Skin of body (tissue), 3 donors: ENCODE data around the gene PGGT1B. TPM values are rescaled to one million over a fixed set of nuclear protein-coding genes. Genes with fewer than 3 reads are reported as not detected.

ENCODE experiments used
- DNase-seq: peaks from one replicate; lab custom pipeline; 2025; lab: John Stamatoyannopoulos, UW
- small RNA-seq: library from RNA; depleted of rRNA; stranded (forward); fragments of <200 nt; gene quantifications from one replicate; pipeline ENCODE3, GENCODE V24; 2014; ENCODE audit warnings: low replicate concordance
- total RNA-seq: library from RNA; depleted of rRNA; stranded (reverse); fragments of >200 nt; gene quantifications from one replicate; pipeline ENCODE4 v1.2.3, GENCODE V29; 2014

PGGT1B gene
- total RNA-seq, 1 donor from 2014 or later: 13.1 TPM

GRCh38 chr5:115181757-115182156 lies 80.9 kb downstream of the PGGT1B start:
- no peak for DNase-seq

GRCh38 chr5:115180165-115180709 lies 82.4 kb downstream of the PGGT1B start:
- DNase-seq: no peak

DNA sequence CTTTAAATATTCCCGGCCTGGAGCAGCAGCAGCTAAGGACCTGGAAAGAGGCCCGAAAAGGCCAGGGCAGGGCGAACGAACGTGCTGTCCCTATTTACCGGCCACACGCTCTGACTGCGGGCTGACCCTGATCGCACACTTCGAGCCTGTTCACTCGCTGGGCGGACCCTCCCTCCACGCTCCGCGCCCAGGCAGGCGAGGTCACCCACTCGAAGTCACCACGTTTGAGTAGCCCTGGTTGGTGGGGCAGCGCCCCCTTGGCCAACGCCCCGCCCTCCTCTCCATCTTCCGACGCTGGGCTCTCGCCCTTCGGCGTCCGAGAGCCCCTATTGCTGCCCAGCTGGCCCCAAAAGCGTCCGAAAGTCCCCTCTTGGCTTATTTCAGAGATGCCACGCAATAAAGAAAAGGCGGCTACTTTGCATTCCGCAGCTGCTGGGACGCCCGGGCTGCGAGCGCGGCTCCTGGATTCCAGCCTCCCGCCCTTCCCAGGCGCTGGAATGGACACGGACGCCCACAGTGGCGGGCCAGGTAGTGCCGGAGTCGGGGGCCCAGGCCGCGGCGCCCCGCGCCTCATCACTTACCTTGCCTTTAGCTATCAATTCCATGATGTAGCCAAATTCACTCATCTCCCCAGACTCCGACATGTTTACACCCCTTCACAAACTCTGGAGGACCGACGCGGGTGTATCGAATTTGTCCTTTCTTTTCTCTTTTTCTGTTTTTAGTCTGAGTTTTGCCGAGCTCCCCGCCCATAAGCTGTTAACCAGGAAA lies 83.1 kb downstream of the PGGT1B start:
- no peak for DNase-seq

GRCh38 chr5:115179030-115179393 lies 83.7 kb downstream of the PGGT1B start:
- no peak for DNase-seq

DNA sequence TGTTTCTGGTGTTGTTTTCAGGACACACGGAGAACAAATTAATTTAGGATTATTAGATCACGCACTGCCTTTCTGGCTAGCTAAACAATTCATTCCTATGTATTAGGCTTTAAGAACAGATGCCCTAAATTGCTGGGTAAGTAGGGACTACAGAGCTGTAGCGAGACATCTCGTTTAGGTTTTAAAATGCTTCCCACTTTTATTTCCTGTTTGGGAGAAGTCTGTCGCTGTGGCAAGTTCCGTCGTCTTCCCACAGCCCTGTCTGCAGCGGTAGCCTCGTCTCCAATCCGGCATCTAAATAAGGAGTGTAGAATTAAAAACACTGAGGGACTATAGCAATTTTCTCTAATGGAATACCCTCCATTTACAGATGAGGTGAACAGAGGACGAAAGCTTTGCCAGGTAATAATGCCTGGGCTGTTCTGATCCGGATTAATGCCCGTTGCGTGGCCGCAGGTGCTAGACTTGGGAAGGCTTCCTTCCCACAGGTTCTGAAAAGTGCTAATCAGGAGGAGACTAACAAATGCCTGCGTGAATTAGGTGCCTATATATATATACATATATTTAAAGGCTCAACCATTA lies 91.7 kb downstream of the PGGT1B start:
- no peak for DNase-seq

DNA sequence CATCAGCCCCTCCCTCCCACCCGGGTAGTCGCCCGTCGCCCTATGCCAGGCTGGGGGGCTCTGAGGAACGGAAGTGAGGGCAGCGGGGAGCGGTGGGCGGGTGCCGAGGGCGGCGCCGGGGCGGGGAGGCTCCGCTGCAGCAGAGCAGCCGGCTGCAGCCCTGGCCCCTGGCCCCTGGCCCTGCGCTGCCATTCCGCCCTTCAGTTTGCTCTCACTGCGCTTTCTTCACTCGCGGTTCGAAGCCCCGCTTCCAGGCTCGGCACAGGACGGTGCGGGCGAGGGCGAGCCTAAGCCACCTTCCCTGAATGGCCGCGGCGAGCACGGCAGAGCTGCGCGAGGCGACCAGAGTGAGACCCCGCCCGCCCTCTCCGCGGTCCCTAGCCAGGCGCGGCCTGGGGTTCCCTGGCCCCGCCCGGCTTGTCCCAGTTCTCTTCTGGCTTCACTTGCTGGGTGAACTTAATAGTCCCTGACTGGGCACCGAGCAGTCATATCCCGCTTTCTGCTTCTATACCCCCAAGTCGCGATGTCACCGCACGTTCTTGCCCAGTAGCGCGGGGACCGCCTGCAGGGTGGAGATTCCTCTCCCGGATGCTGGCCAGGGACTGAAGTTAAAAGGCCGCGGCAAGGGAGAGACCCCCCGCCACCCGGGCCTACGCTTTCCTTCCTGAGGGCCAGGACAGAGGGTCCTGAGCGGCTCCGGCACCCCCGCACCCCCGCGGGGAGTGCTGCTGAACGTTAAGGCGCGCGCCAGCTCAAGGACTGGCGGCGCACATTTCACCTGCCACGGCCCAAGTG lies 92.3 kb downstream of the PGGT1B start:
- DNase-seq: no peak

DNA sequence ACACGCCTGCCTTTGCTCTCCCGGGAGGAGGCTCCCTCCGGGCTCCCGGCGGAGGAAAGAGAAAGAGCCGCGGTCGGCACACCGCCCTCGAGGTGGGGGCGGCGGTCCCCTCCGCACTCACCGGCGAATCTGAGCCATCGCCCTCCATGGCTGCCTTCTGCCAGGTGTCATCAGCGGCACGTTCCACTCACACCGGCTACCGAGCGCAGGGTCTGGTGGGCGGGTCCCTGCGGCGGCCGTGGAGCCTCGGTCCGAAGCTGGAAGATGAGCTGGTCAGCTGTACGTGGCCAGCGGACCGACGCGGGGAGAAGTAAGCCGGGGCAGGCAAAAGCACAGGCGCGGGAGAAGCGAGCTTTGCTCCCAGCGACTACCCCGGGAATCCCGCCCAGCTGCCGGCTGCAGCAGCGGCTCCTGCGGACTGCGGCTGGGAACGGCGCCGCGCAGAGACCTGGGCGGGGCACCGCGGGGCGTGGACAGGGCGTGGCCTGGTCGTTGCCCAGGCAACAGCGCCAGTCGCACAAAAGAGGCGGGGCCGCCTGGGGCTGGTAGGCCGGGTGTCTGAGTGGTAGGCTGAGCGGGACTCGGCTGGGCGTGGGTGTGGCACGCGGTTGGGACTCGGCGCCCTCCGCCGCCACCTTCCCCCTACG lies 93.1 kb downstream of the PGGT1B start, which contains the start of gene TRIM36:
TSS of gene TRIM36 (minus strand) at position 422 of the 647 bp plus-strand sequence. CDS start at position 148, 274 bp downstream.
- DNase-seq: peak; percentile 81

GRCh38 chr5:115168829-115169486 lies 93.7 kb downstream of the PGGT1B start:
- DNase-seq: no peak

DNA sequence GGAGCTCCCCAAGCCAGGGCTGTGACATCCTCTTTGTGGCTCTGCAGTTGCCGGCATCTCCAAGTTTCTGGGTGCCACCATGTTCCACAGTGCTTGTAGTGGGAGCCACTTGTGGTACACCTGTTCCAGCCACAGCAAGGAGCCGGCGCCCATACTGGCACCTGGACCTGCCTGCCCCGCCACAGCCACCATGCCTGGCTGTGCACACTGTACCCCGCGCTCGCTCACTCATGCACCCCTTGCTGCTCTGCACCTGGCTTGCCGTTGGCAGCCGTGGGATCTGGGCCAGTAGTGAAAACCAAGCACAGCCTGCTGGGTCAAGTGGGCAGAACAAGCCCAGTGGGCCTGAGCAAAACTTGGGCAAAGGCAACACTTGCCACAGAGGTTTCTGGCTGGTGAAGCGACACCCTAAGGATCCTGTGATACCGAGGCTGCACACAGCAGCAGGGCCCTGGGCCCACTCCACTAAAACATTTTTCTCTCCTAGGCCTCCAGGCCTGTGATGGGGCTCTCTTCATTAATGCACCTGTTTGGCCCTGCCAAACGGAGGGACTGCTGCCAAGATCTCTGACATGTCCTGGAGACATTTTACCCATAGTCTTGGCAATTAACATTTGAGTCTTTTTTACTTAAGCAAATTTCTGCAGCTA lies 95.8 kb downstream of the PGGT1B start:
- no peak for DNase-seq

DNA sequence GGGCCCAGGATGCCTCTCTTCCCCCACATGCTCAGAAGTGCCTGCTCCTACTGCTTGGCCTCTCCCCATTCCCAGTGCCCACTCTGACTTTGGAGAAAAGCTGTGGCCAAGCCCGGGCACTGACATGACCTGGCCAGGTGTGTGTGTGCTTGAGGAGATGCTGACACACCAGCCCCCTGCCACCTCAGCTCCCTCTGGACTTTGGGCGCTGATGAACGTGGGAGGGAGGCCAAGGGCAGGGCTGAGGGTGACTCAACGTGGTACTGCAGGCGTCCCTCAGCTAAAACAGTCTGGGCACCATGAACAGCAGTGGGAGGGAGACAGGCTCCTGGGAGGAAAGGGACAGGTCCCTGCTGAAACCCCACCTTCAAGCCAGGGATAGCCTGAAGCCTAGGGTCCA lies 96.9 kb downstream of the PGGT1B start:
- DNase-seq: no peak

GRCh38 chr5:115160975-115161475 lies 101.7 kb downstream of the PGGT1B start:
- DNase-seq: no peak

Small RNAs within 50 kb of the gene (small RNA-seq; reads per million reads assigned to genes)
- not detected for gene HMGN1P15

Other genes starting within 250 kb of the PGGT1B start
- gene TRIM36, start 93.0 kb downstream of the PGGT1B start, total RNA-seq: 1.2 TPM
- 8.6 TPM for gene CCDC112, start 33.8 kb upstream of the PGGT1B start, total RNA-seq